GM12801 (cell line): ENCODE data around the gene GIGYF1.

ENCODE experiments used
- CTCF ChIP-seq: IDR thresholded peaks from one replicate; pipeline ENCODE4 v1.5.1; 2011; ENCODE audit warnings: control low read depth; ENCODE audit not compliant: insufficient read length; ENCODE audit errors: extremely low read depth

The GIGYF1 gene

GRCh38 chr7:100679927-100680575, 14.0 kb downstream of the GIGYF1 start:
- TF ChIP-seq CTCF = no peak

GRCh38 chr7:100679129-100679926, 14.7 kb downstream of the GIGYF1 start:
- TF ChIP-seq CTCF = no peak

GRCh38 chr7:100678291-100678984, 15.6 kb downstream of the GIGYF1 start:
- TF ChIP-seq CTCF = no peak

- TF ChIP-seq CTCF = no peak
Measured at GRCh38 chr7:100677308-100678267, 16.5 kb downstream of the GIGYF1 start.

GRCh38 chr7:100676501-100677306, 17.3 kb downstream of the GIGYF1 start:
- no peak for TF ChIP-seq CTCF

- TF ChIP-seq CTCF = no peak
Measured at GRCh38 chr7:100675581-100676350, 18.3 kb downstream of the GIGYF1 start.
